HepG2 (cell line): ENCODE data around the gene TUG1. TPM values are rescaled to one million over a fixed set of nuclear protein-coding genes. Genes with fewer than 3 reads are reported as not detected.

Experiments used
- ATF5 ChIP-seq: sonication (generic); formaldehyde crosslinking; IDR thresholded peaks from 2 replicates; pipeline ENCODE4 v1.4.0; 2020; ENCODE audit warnings: mild to moderate bottlenecking, low read depth, missing genetic modification reagents
- GTF2F1 ChIP-seq: fragments of 150-350 bp; IDR thresholded peaks from 2 replicates; pipeline ENCODE4 v1.6.1; 2014; ENCODE audit warnings: low read length
- LCORL ChIP-seq, 2 experiments: fragments of 450-650 bp in 1 of 2; sonication (generic) in 1 of 2; formaldehyde crosslinking in 1 of 2; IDR thresholded peaks; 2 replicates each; pipeline versions ENCODE4 v1.5.0 to v1.6.1; 2017 to 2020; ENCODE audit warnings: antibody characterized with exemption in 1 of 2, missing genetic modification reagents in 1 of 2
- PRDM10 ChIP-seq: sonication (generic); formaldehyde crosslinking; IDR thresholded peaks from 2 replicates; pipeline ENCODE4 v1.4.0; 2020; ENCODE audit warnings: low read depth, missing genetic modification reagents
- RAD51 ChIP-seq: fragments of 450-650 bp; IDR thresholded peaks from 2 replicates; pipeline ENCODE4 v1.6.1; 2016; ENCODE audit warnings: borderline replicate concordance
- SP2 ChIP-seq: sonication (generic); formaldehyde crosslinking; IDR thresholded peaks from 2 replicates; pipeline ENCODE4 v1.5.1; 2020; ENCODE audit warnings: mild to moderate bottlenecking, missing genetic modification reagents
- TBL1XR1 ChIP-seq: fragments of 150-350 bp; IDR thresholded peaks from 2 replicates; pipeline ENCODE4 v1.6.1; 2014; ENCODE audit warnings: borderline replicate concordance, low read length; ENCODE audit not compliant: partially characterized antibody
- TEF ChIP-seq: sonication (generic); formaldehyde crosslinking; IDR thresholded peaks from 2 replicates; pipeline ENCODE4 v1.5.0; 2020; ENCODE audit warnings: missing genetic modification reagents
- TFDP1 ChIP-seq: IDR thresholded peaks from 2 replicates; pipeline ENCODE4 v1.6.1; 2016; ENCODE audit warnings: missing compliant biosample characterization, missing genetic modification reagents, borderline replicate concordance
- TIGD3 ChIP-seq: sonication (generic); formaldehyde crosslinking; IDR thresholded peaks from 2 replicates; pipeline ENCODE4 v1.5.1; 2020; ENCODE audit warnings: mild to moderate bottlenecking, missing genetic modification reagents, borderline replicate concordance
- ZC3H13 ChIP-seq: sonication (generic); formaldehyde crosslinking; IDR thresholded peaks from 2 replicates; pipeline ENCODE4 v1.8.1; 2023; ENCODE audit warnings: mild to moderate bottlenecking, missing genetic modification reagents, moderate library complexity
- ZMAT3 ChIP-seq: sonication (generic); formaldehyde crosslinking; conservative IDR thresholded peaks from 2 replicates; pipeline ENCODE4 v1.7.0; 2021; ENCODE audit warnings: missing genetic modification reagents
- ZNF333 ChIP-seq: sonication (generic); formaldehyde crosslinking; IDR thresholded peaks from 2 replicates; pipeline ENCODE4 v1.4.0; 2020; ENCODE audit warnings: mild to moderate bottlenecking, missing genetic modification reagents, borderline replicate concordance
- ZNF563 ChIP-seq: sonication (generic); formaldehyde crosslinking; IDR thresholded peaks from 2 replicates; pipeline ENCODE4 v1.8.0; 2022; ENCODE audit warnings: mild to moderate bottlenecking, moderate library complexity, missing genetic modification reagents
- ZNF589 ChIP-seq: sonication (generic); formaldehyde crosslinking; conservative IDR thresholded peaks from 2 replicates; pipeline ENCODE4 v1.8.0; 2022; ENCODE audit warnings: mild to moderate bottlenecking, moderate library complexity, missing genetic modification reagents
- ZNF674 ChIP-seq: sonication (generic); formaldehyde crosslinking; IDR thresholded peaks from 2 replicates; pipeline ENCODE4 v1.5.0; 2020; ENCODE audit warnings: low read depth, mild to moderate bottlenecking, missing genetic modification reagents
- ZNF704 ChIP-seq: sonication (generic); formaldehyde crosslinking; IDR thresholded peaks from 2 replicates; pipeline ENCODE4 v1.8.1; 2023; ENCODE audit warnings: mild to moderate bottlenecking, inconsistent platforms, moderate library complexity, missing genetic modification reagents, borderline replicate concordance
- polyA plus RNA-seq, 8 experiments: library from polyadenylated mRNA; depleted of rRNA in 3 of 8; stranded (reverse) in 7 of 8; unstranded in 1 of 8; fragments of >200 nt; fragmentation: Illumina TruSeq in 4 of 8; extraction: Trizol in 4 of 8; gene quantifications; 2 replicates each; pipeline versions ENCODE4 v1.2.1 to v1.2.3, GENCODE V29; 2011 to 2016; ENCODE audit warnings: low read depth in 4 of 8, missing spikeins in 1 of 8, mixed read lengths in 1 of 8; ENCODE audit not compliant: insufficient read depth in 1 of 8
- total RNA-seq, 5 experiments: library from RNA; depleted of rRNA; stranded (reverse); fragments of >200 nt; fragmentation: Illumina TruSeq; extraction: Trizol; gene quantifications; 2 replicates each; pipeline ENCODE4 v1.2.3, GENCODE V29; 2016; ENCODE audit warnings: low read depth in 1 of 5

TUG1 gene
- total and polyA plus RNA-seq, 2 of the 13 experiments (the other 11 are each of a cell fraction or from before 2014, with no cell fraction given), result 35.2 to 122 TPM

- TF ChIP-seq TEF (CRISPR knock-in tag) (no peak), LCORL (IDR thresholded peaks at IDR 0.05) (peak; percentile 48; the same call in 1 of the 2 replicates), LCORL (CRISPR knock-in tag; IDR thresholded peaks at IDR 0.05) (no peak), ZNF704 (CRISPR knock-in tag) (no peak), TBL1XR1 (peak; percentile 22), ZNF563 (CRISPR knock-in tag) (peak; percentile 71), ZMAT3 (CRISPR knock-in tag) (peak; percentile 51; the same call in 1 of the 2 replicates), ZNF589 (CRISPR knock-in tag) (peak; percentile 61; the same call in 1 of the 2 replicates), TFDP1 (CRISPR knock-in tag) (peak; percentile 63; the same call in 1 of the 2 replicates), ZC3H13 (CRISPR knock-in tag) (peak; percentile 85), ZNF674 (CRISPR knock-in tag) (no peak), GTF2F1 (peak; percentile 68; the same call in 1 of the 2 replicates), PRDM10 (peak; percentile 29; the same call in 1 of the 2 replicates), TIGD3 (CRISPR knock-in tag) (no peak; the same call in 1 of the 2 replicates), ATF5 (no peak), RAD51 (peak; percentile 99), ZNF333 (CRISPR knock-in tag) (peak; percentile 77), SP2 (CRISPR knock-in tag) (peak; percentile 93)
Measured at GRCh38 chr22:30968924-30969531, at the start of gene TUG1 (continued).
